ENCODE measurements around the gene RTP5. TPM values are rescaled to one million over a fixed set of nuclear protein-coding genes. Genes with fewer than 3 reads are reported as not detected.

The RTP5 gene
- total and polyA plus RNA-seq, 8 donors: 0.10 TPM; not detected in 7

GRCh38 chr2:241849616-241850543 lies 19.6 kb upstream of the RTP5 start:
- no peak for TF ChIP-seq CTCF (IDR thresholded peaks at IDR 0.05)
- intact Hi-C loops (cut with DNase I): no loop called here

GRCh38 chr2:241850544-241851324 lies 18.8 kb upstream of the RTP5 start:
- no peak for TF ChIP-seq CTCF (IDR thresholded peaks at IDR 0.05)
- no peak for ATAC-seq
- intact Hi-C loops (cut with DNase I): no loop called here
- Histone ChIP-seq H3K27ac (no peak overlapping the region), H3K9me3 (no peaks in the 10 kb centered on the region), H3K27me3 (peaks cover 0 to 9% of the 10 kb centered on the region in 2 donors), H3K36me3 (no peaks in the 10 kb centered on the region), H3K4me3 (no peak overlapping the region), H3K4me1 (no peaks in the 10 kb centered on the region)
- no peak for DNase-seq

More at GRCh38 chr2:241849616-241850543, 19.6 kb upstream of the RTP5 start:
- Histone ChIP-seq H3K27ac (no peak overlapping the region), H3K36me3 (no peaks in the 10 kb centered on the region), H3K4me1 (peaks cover 0 to 3% of the 10 kb centered on the region in 2 donors), H3K27me3 (peaks cover 4 to 18% of the 10 kb centered on the region in 2 donors), H3K4me3 (no peak overlapping the region), H3K9me3 (no peaks in the 10 kb centered on the region)
- DNase-seq (no peak), ATAC-seq (no peak)

- intact Hi-C loops (cut with DNase I): no loop called here
- Histone ChIP-seq H3K27ac (no peak overlapping the region), H3K27me3 (peaks cover 0 to 1% of the 10 kb centered on the region in 2 donors), H3K4me1 (no peaks in the 10 kb centered on the region), H3K9me3 (no peaks in the 10 kb centered on the region), H3K4me3 (no peak overlapping the region), H3K36me3 (no peaks in the 10 kb centered on the region)
- DNase-seq: no peak
- no peak for TF ChIP-seq CTCF (IDR thresholded peaks at IDR 0.05)
- ATAC-seq: no peak
These were observed 18.0 kb upstream of the RTP5 start for GRCh38 chr2:241851325-241852115.

GRCh38 chr2:241852116-241852980 lies 17.2 kb upstream of the RTP5 start:
- ATAC-seq (no peak), DNase-seq (peak in 1 of 4 donors; percentile 80)
- Histone ChIP-seq H3K27me3 (peaks cover 0 to 7% of the 10 kb centered on the region in 2 donors), H3K4me3 (no peak overlapping the region), H3K4me1 (no peaks in the 10 kb centered on the region), H3K27ac (no peak overlapping the region), H3K36me3 (no peaks in the 10 kb centered on the region), H3K9me3 (no peaks in the 10 kb centered on the region)
- intact Hi-C loops (cut with DNase I): no loop called here
- TF ChIP-seq CTCF (IDR thresholded peaks at IDR 0.05): no peak

Data from left lung (tissue), 10 donors.